ENCODE results near the gene RGS12.

Gene RGS12

DNA sequence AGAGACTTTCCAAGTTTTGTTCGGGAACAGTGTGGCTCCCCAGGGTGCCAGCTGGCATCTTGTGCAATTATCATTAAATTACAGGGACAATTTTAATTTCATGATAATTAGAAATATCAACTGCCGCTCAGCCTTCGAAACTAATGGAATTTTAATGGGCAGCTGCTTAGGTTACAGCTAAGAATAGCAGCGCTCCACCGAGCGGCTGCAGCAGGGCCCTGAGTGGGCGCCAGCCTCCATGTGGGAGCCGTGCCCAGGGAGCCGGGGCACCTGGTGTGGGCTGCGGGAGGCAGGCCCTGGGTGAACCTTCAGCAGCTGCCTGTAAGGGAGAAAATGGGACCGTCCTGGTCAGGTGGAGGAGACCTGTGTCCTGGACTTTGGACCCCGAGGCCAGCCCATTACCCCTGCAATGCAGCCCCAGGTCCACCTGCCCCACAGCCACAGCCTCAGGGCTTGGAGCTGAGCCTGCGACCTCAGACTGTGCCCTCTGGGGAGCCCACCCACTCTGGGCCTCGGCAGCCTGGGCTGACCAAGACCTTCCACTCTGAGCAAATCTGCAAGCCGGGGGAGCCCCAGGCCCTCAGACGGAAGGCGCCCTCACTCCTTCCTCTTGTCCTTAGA is 22.7 kb upstream of the RGS12 start:
- no peak overlapping the region for H3K4me3 ChIP-seq
- no peaks in the 10 kb centered on the region for H3K36me3 ChIP-seq
- no peaks in the 10 kb centered on the region for H3K4me1 ChIP-seq
- H3K27me3 ChIP-seq: no peaks in the 10 kb centered on the region
- no peak overlapping the region for H3K27ac ChIP-seq
- TF ChIP-seq, protein P1, sequence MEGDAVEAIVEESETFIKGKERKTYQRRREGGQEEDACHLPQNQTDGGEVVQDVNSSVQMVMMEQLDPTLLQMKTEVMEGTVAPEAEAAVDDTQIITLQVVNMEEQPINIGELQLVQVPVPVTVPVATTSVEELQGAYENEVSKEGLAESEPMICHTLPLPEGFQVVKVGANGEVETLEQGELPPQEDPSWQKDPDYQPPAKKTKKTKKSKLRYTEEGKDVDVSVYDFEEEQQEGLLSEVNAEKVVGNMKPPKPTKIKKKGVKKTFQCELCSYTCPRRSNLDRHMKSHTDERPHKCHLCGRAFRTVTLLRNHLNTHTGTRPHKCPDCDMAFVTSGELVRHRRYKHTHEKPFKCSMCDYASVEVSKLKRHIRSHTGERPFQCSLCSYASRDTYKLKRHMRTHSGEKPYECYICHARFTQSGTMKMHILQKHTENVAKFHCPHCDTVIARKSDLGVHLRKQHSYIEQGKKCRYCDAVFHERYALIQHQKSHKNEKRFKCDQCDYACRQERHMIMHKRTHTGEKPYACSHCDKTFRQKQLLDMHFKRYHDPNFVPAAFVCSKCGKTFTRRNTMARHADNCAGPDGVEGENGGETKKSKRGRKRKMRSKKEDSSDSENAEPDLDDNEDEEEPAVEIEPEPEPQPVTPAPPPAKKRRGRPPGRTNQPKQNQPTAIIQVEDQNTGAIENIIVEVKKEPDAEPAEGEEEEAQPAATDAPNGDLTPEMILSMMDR (IDR thresholded peaks at IDR 0.05): no peak
- H3K9me3 ChIP-seq: no peaks in the 10 kb centered on the region
- DNase-seq: peak in 1 of 2 donors; percentile 14
- intact Hi-C loops (cut with DNase I; ENCODE audit: low total_unique reads): no loop called here

GRCh38 chr4:3271131-3271530 is 21.7 kb upstream of the RGS12 start:
- no peaks in the 10 kb centered on the region for H3K27me3 ChIP-seq
- H3K9me3 ChIP-seq: no peaks in the 10 kb centered on the region
- TF ChIP-seq, protein P1 (IDR thresholded peaks at IDR 0.05): no peak

GRCh38 chr4:3276986-3277385 is 15.8 kb upstream of the RGS12 start:
- peak in 1 of 2 donors; percentile 13 for DNase-seq
- no peaks in the 10 kb centered on the region for H3K4me1 ChIP-seq
- H3K9me3 ChIP-seq: peaks cover 0 to 7% (median 0%) of the 10 kb centered on the region in 3 donors
- H3K4me3 ChIP-seq: no peak overlapping the region
- intact Hi-C loops (cut with DNase I; ENCODE audit: low total_unique reads): no loop called here
- no peaks in the 10 kb centered on the region for H3K27me3 ChIP-seq
- H3K36me3 ChIP-seq: no peaks in the 10 kb centered on the region
- H3K27ac ChIP-seq: no peak overlapping the region
- TF ChIP-seq, protein P1 (IDR thresholded peaks at IDR 0.05): no peak

More at GRCh38 chr4:3271131-3271530, 21.7 kb upstream of the RGS12 start:
- DNase-seq: peak in 1 of 2 donors; percentile 13
- H3K4me1 ChIP-seq: no peaks in the 10 kb centered on the region
- H3K36me3 ChIP-seq: no peaks in the 10 kb centered on the region
- no peak overlapping the region for H3K27ac ChIP-seq
- no peak overlapping the region for H3K4me3 ChIP-seq
- intact Hi-C loops (cut with DNase I; ENCODE audit: low total_unique reads): no loop called here

DNA sequence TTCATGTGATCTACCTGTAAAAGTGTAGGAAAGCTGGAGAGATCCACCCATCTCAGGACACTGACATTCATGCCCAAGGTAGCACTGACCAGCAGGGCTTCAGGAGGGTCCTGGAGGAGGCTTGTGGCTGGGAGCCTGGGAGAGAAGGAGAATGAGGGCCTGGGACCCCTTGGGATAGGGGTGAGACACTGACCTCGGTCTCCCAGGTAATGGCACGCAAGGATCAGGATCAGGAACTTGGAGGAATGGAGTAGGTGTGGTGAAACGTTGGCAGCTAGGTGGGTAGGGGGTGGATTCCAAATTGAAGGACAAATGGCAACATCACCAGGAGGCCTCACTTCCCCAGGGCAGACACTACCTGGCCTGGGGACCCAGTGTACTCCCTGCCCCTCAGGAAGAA is 12.4 kb upstream of the RGS12 start:
- intact Hi-C loops (cut with DNase I; ENCODE audit: low total_unique reads): no loop called here
- TF ChIP-seq, protein P1 (IDR thresholded peaks at IDR 0.05): no peak
- H3K36me3 ChIP-seq: no peaks in the 10 kb centered on the region
- no peak overlapping the region for H3K27ac ChIP-seq
- H3K4me1 ChIP-seq: peaks cover 0 to 2% (median 0%) of the 10 kb centered on the region in 4 donors
- H3K9me3 ChIP-seq: peaks cover 0 to 7% (median 0%) of the 10 kb centered on the region in 3 donors
- DNase-seq: no peak
- no peak overlapping the region for H3K4me3 ChIP-seq
- peaks cover 0 to 20% of the 10 kb centered on the region in 2 donors for H3K27me3 ChIP-seq

DNA sequence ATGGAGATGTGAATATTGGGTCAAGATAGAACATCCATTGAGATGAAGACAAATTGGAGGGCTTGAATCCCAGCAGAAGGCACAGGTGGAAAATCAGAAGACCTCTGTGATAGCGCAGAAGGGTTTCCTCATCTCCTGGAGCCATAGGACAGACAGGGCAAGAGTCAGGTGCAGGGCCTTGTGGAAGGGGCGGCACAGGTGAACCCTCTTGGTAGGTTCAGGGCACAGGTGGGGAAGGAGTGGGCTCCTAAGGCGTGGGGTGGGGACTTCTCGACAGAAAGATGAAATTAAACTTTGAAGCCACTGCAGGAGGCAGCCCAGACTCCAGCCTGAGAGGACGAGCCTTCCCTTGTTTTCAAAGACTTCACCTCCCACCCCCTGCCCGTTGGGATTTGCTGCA is 9.3 kb upstream of the RGS12 start:
- DNase-seq: no peak
- intact Hi-C loops (cut with DNase I; ENCODE audit: low total_unique reads): no loop called here

More for the DNA sequence above, 9.3 kb upstream of the RGS12 start:
- TF ChIP-seq, protein P1 (IDR thresholded peaks at IDR 0.05): no peak
- Histone ChIP-seq H3K9me3 (peaks cover 0 to 7% (median 0%) of the 10 kb centered on the region in 3 donors), H3K36me3 (no peaks in the 10 kb centered on the region), H3K4me1 (peaks cover 0 to 16% (median 0%) of the 10 kb centered on the region in 4 donors), H3K27ac (no peak overlapping the region), H3K27me3 (peaks cover 0 to 49% of the 10 kb centered on the region in 2 donors), H3K4me3 (no peak overlapping the region)

Measured in tibial artery (tissue), 4 donors.